ENCODE results near the gene CTIF. TPM values are rescaled to one million over a fixed set of nuclear protein-coding genes. Genes with fewer than 3 reads are reported as not detected.
A peak's percentile ranks its signal among the peaks of the same experiment; 100 is the strongest.

Gene CTIF
- polyA plus RNA-seq, 2 donors: 11.8 to 22.7 TPM

DNA sequence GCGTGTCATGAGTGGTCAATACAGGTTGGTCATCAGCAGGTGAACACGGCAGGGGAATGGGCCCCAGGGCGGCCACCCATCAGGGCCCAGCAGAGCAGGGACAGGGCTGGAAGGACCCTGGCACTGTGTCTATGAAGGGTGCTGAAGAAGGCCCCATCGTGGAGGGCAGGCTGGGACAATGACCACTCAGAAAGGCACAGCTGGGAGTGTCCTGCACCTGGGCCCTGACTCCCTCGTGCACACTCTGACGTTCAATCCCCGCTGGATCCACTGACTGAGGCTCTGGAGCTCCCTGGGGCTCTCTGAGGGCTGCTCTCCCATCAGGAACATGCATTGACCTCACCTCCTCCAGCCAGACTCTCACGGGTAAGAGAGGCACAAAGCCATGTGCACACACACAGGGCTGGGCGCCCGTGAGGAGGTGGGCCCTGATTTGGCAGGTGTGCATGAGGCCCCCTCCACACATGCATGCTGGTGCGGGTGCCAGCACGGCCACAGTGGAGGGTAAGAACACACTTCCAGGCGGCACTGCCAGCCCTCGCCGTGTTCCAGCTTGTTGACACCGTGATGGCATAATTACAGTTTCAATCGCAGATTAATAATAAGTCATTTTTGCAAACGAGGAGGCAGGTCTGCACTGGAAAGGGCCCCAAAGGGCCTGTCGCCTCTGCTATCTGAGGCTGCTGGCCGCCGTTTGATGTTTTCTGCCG, 353.5 kb downstream of the CTIF start:
- H3K9me3 ChIP-seq (ENCODE audit: control insufficient read depth in 2 of 2, insufficient read depth in 1 of 2, low read depth in 1 of 2, low read length in 1 of 2): peaks cover 0 to 2% of the 10 kb centered on the region in 2 donors
- 59 to 64% methylated on average over 22 of the region's 22 CpGs for WGBS, 2 donors
- no peak overlapping the region for H3K4me3 ChIP-seq (ENCODE audit: low read depth in 1 of 2, low read length in 2 of 2)
- no peaks in the 10 kb centered on the region for H3K27me3 ChIP-seq (ENCODE audit: control insufficient read depth in 1 of 2, insufficient read depth in 2 of 2, low read length in 2 of 2)
- H3K4me1 ChIP-seq (ENCODE audit: control insufficient read depth in 2 of 2, insufficient read depth in 2 of 2, low read length in 1 of 2): peaks cover 5 to 18% of the 10 kb centered on the region in 2 donors
- H3K27ac ChIP-seq (ENCODE audit: low read depth in 2 of 2, low read length in 1 of 2): peak overlapping the region in 1 of 2 donors; percentile 29
- no peaks in the 10 kb centered on the region for H3K36me3 ChIP-seq (ENCODE audit: control insufficient read depth in 2 of 2, insufficient read depth in 2 of 2, low read length in 1 of 2)

DNA sequence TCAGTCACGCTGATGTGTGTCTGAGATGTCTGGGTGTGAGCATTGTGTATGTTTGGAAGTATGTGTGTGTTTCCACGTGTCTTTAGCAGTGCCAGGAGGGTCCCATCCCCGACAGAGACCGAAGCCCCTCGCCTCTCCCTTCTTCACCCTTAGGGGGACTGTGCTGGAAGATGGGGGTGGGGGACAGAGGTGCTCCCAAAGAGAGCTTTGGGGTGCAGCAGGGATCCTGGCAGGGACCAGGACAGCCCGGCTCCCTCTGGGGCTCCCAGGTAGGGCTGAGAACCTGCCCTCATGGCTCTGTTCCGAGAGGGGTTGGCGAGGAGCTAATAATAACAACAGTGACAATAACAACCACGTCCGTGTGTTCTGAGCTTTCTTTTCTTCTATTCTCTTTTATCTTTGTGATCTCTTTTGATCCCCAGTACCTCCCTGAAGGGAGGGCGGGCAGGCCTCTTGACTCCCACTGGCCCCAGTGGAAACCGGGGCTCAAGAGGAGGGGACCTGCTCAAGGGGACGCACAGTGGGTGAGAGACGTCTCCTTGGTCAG, 354.3 kb downstream of the CTIF start:
- peaks cover 0 to 2% of the 10 kb centered on the region in 2 donors for H3K9me3 ChIP-seq (ENCODE audit: control insufficient read depth in 2 of 2, insufficient read depth in 1 of 2, low read depth in 1 of 2, low read length in 1 of 2)
- H3K36me3 ChIP-seq (ENCODE audit: control insufficient read depth in 2 of 2, insufficient read depth in 2 of 2, low read length in 1 of 2): no peaks in the 10 kb centered on the region
- peaks cover 5 to 18% of the 10 kb centered on the region in 2 donors for H3K4me1 ChIP-seq (ENCODE audit: control insufficient read depth in 2 of 2, insufficient read depth in 2 of 2, low read length in 1 of 2)
- no peaks in the 10 kb centered on the region for H3K27me3 ChIP-seq (ENCODE audit: control insufficient read depth in 1 of 2, insufficient read depth in 2 of 2, low read length in 2 of 2)
- WGBS, 2 donors: 51 to 64% methylated on average over 14 of the region's 14 CpGs
- no peak overlapping the region for H3K4me3 ChIP-seq (ENCODE audit: low read depth in 1 of 2, low read length in 2 of 2)
- peak overlapping the region in 1 of 2 donors; percentile 29 for H3K27ac ChIP-seq (ENCODE audit: low read depth in 2 of 2, low read length in 1 of 2)

DNA sequence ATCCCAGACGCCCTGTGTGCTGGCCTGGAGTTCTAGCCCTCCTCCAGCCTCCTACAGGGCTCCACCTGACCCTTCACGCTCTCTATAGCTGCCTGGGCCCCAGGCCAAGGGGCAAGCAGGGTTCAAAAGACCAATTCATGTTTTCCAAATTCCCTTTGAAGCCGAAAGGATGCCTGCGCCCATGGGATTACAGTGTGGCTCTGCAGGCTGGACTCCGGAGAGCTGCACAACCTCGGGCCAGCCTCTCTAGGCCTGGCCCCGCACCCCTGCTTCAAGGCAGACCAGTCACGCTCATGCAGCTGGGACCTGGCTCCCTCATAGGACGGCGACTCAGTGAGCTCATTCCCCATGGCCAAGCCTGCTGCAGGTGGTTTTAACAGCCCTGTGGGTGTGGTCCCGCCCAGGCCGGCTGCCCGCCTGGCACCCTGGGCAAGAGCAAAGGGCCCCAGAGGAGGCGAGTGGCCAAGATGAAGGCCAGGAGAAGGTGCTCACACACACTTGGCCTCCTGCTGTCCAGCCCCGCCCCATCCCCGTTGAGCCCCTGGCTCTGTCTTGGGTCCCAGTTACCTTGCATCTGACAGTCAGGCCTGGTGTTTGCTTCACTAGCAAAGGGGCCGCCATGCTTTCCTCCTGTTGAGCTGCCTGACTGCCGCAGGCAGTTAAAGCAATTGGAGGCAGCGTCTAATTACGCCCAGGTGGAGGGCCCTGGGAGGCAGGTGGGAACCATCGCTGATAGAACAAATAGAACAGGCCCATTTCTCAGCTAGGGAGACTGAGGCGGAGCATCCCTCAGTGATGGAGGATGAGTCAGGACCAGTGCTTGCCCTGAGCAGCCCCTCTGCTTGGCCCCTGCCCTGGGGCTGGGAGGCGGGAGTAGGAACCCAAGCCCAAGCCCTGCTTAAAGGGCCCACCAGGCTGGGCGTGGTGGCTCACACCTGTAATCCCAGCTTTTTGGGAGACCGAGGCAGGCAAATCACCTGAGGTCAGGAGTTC, 355.1 kb downstream of the CTIF start:
- peak overlapping the region in 1 of 2 donors; percentile 27 for H3K27ac ChIP-seq (ENCODE audit: low read depth in 2 of 2, low read length in 1 of 2)
- H3K27me3 ChIP-seq (ENCODE audit: control insufficient read depth in 1 of 2, insufficient read depth in 2 of 2, low read length in 2 of 2): no peaks in the 10 kb centered on the region
- no peak overlapping the region for H3K4me3 ChIP-seq (ENCODE audit: low read depth in 1 of 2, low read length in 2 of 2)
- peaks cover 5 to 18% of the 10 kb centered on the region in 2 donors for H3K4me1 ChIP-seq (ENCODE audit: control insufficient read depth in 2 of 2, insufficient read depth in 2 of 2, low read length in 1 of 2)
- H3K9me3 ChIP-seq (ENCODE audit: control insufficient read depth in 2 of 2, insufficient read depth in 1 of 2, low read depth in 1 of 2, low read length in 1 of 2): peaks cover 0 to 2% of the 10 kb centered on the region in 2 donors
- WGBS, 2 donors: 67 to 72% methylated on average over 25 of the region's 25 CpGs
- no peaks in the 10 kb centered on the region for H3K36me3 ChIP-seq (ENCODE audit: control insufficient read depth in 2 of 2, insufficient read depth in 2 of 2, low read length in 1 of 2)

GRCh38 chr18:48894799-48895346, 356.0 kb downstream of the CTIF start:
- 87 to 90% methylated on average over 5 of the region's 5 CpGs for WGBS, 2 donors
- Histone ChIP-seq H3K4me3 (ENCODE audit: low read depth in 1 of 2, low read length in 2 of 2) (no peak overlapping the region), H3K36me3 (ENCODE audit: control insufficient read depth in 2 of 2, insufficient read depth in 2 of 2, low read length in 1 of 2) (no peaks in the 10 kb centered on the region), H3K4me1 (ENCODE audit: control insufficient read depth in 2 of 2, insufficient read depth in 2 of 2, low read length in 1 of 2) (peaks cover 5 to 18% of the 10 kb centered on the region in 2 donors), H3K27ac (ENCODE audit: low read depth in 2 of 2, low read length in 1 of 2) (no peak overlapping the region), H3K27me3 (ENCODE audit: control insufficient read depth in 1 of 2, insufficient read depth in 2 of 2, low read length in 2 of 2) (no peaks in the 10 kb centered on the region), H3K9me3 (ENCODE audit: control insufficient read depth in 2 of 2, insufficient read depth in 1 of 2, low read depth in 1 of 2, low read length in 1 of 2) (no peaks in the 10 kb centered on the region)

- no peaks in the 10 kb centered on the region for H3K27me3 ChIP-seq (ENCODE audit: control insufficient read depth in 1 of 2, insufficient read depth in 2 of 2, low read length in 2 of 2)
- H3K27ac ChIP-seq (ENCODE audit: low read depth in 2 of 2, low read length in 1 of 2): no peak overlapping the region
- H3K4me3 ChIP-seq (ENCODE audit: low read depth in 1 of 2, low read length in 2 of 2): no peak overlapping the region
- H3K36me3 ChIP-seq (ENCODE audit: control insufficient read depth in 2 of 2, insufficient read depth in 2 of 2, low read length in 1 of 2): no peaks in the 10 kb centered on the region
- WGBS, 2 donors: 81 to 85% methylated on average over 8 of the region's 8 CpGs
- peaks cover 5 to 21% of the 10 kb centered on the region in 2 donors for H3K4me1 ChIP-seq (ENCODE audit: control insufficient read depth in 2 of 2, insufficient read depth in 2 of 2, low read length in 1 of 2)
- H3K9me3 ChIP-seq (ENCODE audit: control insufficient read depth in 2 of 2, insufficient read depth in 1 of 2, low read depth in 1 of 2, low read length in 1 of 2): no peaks in the 10 kb centered on the region
These were observed 357.6 kb downstream of the CTIF start for GRCh38 chr18:48896326-48896874.

DNA sequence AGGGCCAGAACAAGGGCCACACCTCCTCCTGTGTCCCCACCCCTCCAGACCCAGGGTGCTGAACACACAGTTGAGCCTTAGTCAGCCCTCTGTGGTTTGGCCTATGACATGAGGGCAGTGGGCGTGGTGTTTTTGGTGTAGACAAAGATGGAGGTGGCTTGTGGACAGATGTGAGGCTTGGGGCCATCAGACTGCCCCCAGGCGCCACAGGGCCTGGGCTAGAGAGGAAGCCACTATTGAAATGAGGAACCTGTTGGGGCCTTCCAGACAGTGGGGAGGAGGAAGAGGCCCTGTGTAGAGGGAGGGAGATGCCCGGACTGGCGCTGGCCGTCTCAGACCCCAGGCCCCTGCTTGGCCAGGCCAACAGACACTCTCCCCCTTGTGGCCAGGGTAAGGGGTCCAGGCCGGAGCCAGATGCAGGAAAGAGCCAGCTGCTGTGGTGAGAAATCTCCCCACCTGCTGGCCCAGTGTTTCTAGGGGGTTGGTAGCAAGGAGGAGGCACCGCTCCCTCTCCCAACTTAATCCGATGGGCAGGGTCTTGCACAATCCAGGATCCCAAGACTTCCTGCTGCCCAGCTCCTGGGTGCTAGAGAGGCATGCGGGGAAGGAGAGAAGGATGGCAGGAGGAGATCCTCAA, 358.2 kb downstream of the CTIF start:
- 85 to 86% methylated on average over 9 of the region's 9 CpGs for WGBS, 2 donors
- Histone ChIP-seq H3K36me3 (ENCODE audit: control insufficient read depth in 2 of 2, insufficient read depth in 2 of 2, low read length in 1 of 2) (no peaks in the 10 kb centered on the region), H3K9me3 (ENCODE audit: control insufficient read depth in 2 of 2, insufficient read depth in 1 of 2, low read depth in 1 of 2, low read length in 1 of 2) (no peaks in the 10 kb centered on the region), H3K4me3 (ENCODE audit: low read depth in 1 of 2, low read length in 2 of 2) (no peak overlapping the region), H3K27ac (ENCODE audit: low read depth in 2 of 2, low read length in 1 of 2) (no peak overlapping the region), H3K4me1 (ENCODE audit: control insufficient read depth in 2 of 2, insufficient read depth in 2 of 2, low read length in 1 of 2) (peaks cover 5 to 27% of the 10 kb centered on the region in 2 donors), H3K27me3 (ENCODE audit: control insufficient read depth in 1 of 2, insufficient read depth in 2 of 2, low read length in 2 of 2) (no peaks in the 10 kb centered on the region)

DNA sequence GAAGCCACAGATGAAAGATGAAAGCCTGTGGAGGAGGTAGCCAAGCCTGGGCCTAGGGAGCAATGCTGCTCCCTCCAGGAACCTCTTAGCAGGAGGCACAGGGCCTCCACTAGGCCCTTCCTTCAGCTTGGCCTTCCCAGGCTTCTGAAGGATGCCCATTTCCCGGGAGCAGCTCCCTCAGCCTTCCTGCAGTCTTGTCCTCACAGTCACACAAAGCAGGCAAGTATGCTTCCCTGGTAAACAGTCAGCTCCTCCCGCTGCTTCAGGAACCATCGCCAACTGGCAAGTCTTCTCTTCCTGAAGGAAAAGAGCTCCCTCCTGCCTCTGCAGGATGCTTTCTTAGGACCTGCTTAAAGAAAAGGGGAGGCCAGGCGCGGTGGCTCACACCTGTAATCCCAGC, 358.7 kb downstream of the CTIF start:
- Histone ChIP-seq H3K4me1 (ENCODE audit: control insufficient read depth in 2 of 2, insufficient read depth in 2 of 2, low read length in 1 of 2) (peaks cover 5 to 27% of the 10 kb centered on the region in 2 donors), H3K27ac (ENCODE audit: low read depth in 2 of 2, low read length in 1 of 2) (peak overlapping the region in 1 of 2 donors; percentile 26)
- WGBS, 2 donors: 71 to 79% methylated on average over 5 of the region's 5 CpGs

DNA sequence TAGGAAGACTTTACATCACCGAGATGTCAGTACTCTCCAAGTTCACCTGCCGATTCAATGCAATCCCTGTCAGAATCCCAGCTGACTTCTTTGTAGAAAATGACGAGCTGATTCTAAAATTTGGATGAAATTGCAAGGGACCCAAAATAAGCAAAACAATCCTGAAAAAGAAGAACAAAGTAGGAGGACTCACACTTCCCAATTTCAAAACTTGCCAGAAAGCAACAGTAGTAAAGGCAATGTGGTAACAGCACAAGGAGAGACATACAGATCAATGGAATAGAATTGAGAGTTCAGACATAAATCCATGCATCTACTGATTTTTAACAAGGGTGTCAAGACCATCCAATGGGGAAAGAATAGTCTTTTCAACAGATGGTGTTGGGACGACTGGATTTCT, 359.7 kb downstream of the CTIF start:
- 84% methylated on average over 4 of the region's 4 CpGs for WGBS, 2 donors

More for the DNA sequence above, 358.7 kb downstream of the CTIF start:
- Histone ChIP-seq H3K4me3 (ENCODE audit: low read depth in 1 of 2, low read length in 2 of 2) (no peak overlapping the region), H3K36me3 (ENCODE audit: control insufficient read depth in 2 of 2, insufficient read depth in 2 of 2, low read length in 1 of 2) (no peaks in the 10 kb centered on the region), H3K9me3 (ENCODE audit: control insufficient read depth in 2 of 2, insufficient read depth in 1 of 2, low read depth in 1 of 2, low read length in 1 of 2) (no peaks in the 10 kb centered on the region), H3K27me3 (ENCODE audit: control insufficient read depth in 1 of 2, insufficient read depth in 2 of 2, low read length in 2 of 2) (no peaks in the 10 kb centered on the region)

More for the DNA sequence above, 359.7 kb downstream of the CTIF start:
- Histone ChIP-seq H3K27ac (ENCODE audit: low read depth in 2 of 2, low read length in 1 of 2) (no peak overlapping the region), H3K4me1 (ENCODE audit: control insufficient read depth in 2 of 2, insufficient read depth in 2 of 2, low read length in 1 of 2) (peaks cover 4 to 19% of the 10 kb centered on the region in 2 donors), H3K36me3 (ENCODE audit: control insufficient read depth in 2 of 2, insufficient read depth in 2 of 2, low read length in 1 of 2) (no peaks in the 10 kb centered on the region), H3K27me3 (ENCODE audit: control insufficient read depth in 1 of 2, insufficient read depth in 2 of 2, low read length in 2 of 2) (no peaks in the 10 kb centered on the region), H3K9me3 (ENCODE audit: control insufficient read depth in 2 of 2, insufficient read depth in 1 of 2, low read depth in 1 of 2, low read length in 1 of 2) (no peaks in the 10 kb centered on the region), H3K4me3 (ENCODE audit: low read depth in 1 of 2, low read length in 2 of 2) (no peak overlapping the region)
